AG04449 (cell line): ENCODE measurements around the gene CTNNA3.

Experiments
- CTCF ChIA-PET: fragments of 350-600 bp; formaldehyde crosslinking; extraction: SDS; loops from one replicate; lab custom pipeline; 2021; ENCODE audit warnings: antibody characterized with exemption; lab: Yijun Ruan, JAX
- POLR2A ChIA-PET: fragments of 400-600, 350-600 bp; formaldehyde crosslinking; extraction: SDS; loops from one replicate; lab custom pipeline; 2020; ENCODE audit warnings: antibody characterized with exemption, inconsistent platforms; lab: Yijun Ruan, JAX
- DNase-seq: peaks from one replicate; pipeline ENCODE4 v3.0.0-alpha.2; 2010; ENCODE audit warnings: low read depth, low spot score
- H3K4me3 ChIP-seq: 2 replicates; pipeline ENCODE4 v1.5.1; 2011; ENCODE audit warnings: low read depth, mild to moderate bottlenecking, control low read depth, low read length
- CTCF ChIP-seq: IDR thresholded peaks from one replicate; pipeline ENCODE4 v1.5.1; 2011; ENCODE audit warnings: mild to moderate bottlenecking, moderate library complexity, low read length, control low read depth, inconsistent platforms; ENCODE audit not compliant: insufficient read depth; ENCODE audit errors: missing control alignments

Gene CTNNA3

GRCh38 chr10:65893676-65894075 is 1802.3 kb downstream of the CTNNA3 start:
- no peak for DNase-seq
- no peak for TF ChIP-seq CTCF
- H3K4me3 ChIP-seq: no peak overlapping the region
- POLR2A ChIA-PET: no interaction called here
- CTCF ChIA-PET: no interaction called here

DNA sequence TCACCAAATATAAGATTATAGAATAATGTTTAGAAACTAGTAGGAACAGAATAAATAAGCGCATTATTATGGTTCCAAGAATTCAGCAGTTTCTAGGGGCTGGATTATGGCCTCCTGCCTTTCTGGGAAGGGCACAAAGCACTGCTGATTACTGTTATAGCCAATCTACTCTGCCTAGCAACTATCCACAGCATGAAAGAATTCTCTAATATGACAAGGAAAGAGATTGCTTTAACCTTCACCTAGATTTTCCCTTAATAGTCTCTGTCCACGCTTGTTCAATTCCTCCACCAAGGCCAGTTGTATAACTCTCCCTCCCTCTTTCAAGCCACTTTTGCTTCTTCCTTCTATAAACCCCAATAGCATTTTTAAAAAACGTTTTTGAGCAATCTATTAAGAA is 1803.7 kb downstream of the CTNNA3 start:
- no peak overlapping the region for H3K4me3 ChIP-seq
- no peak for TF ChIP-seq CTCF

GRCh38 chr10:65891073-65891981 is 1804.7 kb downstream of the CTNNA3 start:
- ChIA-PET CTCF (no interaction called here), POLR2A (no interaction called here)
- DNase-seq: no peak
- no peak overlapping the region for H3K4me3 ChIP-seq
- no peak for TF ChIP-seq CTCF

More for the DNA sequence above, 1803.7 kb downstream of the CTNNA3 start:
- ChIA-PET CTCF (no interaction called here), POLR2A (no interaction called here)
- no peak for DNase-seq

GRCh38 chr10:65864529-65864928 is 1831.5 kb downstream of the CTNNA3 start:
- no peak for TF ChIP-seq CTCF
- no peak overlapping the region for H3K4me3 ChIP-seq
- CTCF ChIA-PET: no interaction called here
- DNase-seq: no peak
- POLR2A ChIA-PET: no interaction called here

GRCh38 chr10:65864036-65864435 is 1832.0 kb downstream of the CTNNA3 start:
- ChIA-PET CTCF (no interaction called here), POLR2A (no interaction called here)
- no peak for DNase-seq
- no peak for TF ChIP-seq CTCF
- H3K4me3 ChIP-seq: no peak overlapping the region
